Activated CD4-positive, alpha-beta T cell treated with anti-CD3 and anti-CD28 coated beads, Interleukin-2, amount 10 ng/mL, durations not matched to agents 24 days and 14 days (primary cell): Measurements from ENCODE around the gene SPDYE4. TPM values are rescaled to one million over a fixed set of nuclear protein-coding genes. Genes with fewer than 3 reads are reported as not detected.

Experiments used
- DNase-seq: peaks from one replicate; pipeline ENCODE4 v3.0.0; 2022
- H3K27ac Mint-ChIP-seq: one replicate; pipeline ENCODE4 v1.8.0; 2022; ENCODE audit warnings: mild to moderate bottlenecking, mixed read lengths
- H3K27me3 Mint-ChIP-seq: one replicate; pipeline ENCODE4 v1.8.0; 2022; ENCODE audit warnings: mixed read lengths
- H3K36me3 Mint-ChIP-seq: one replicate; pipeline ENCODE4 v1.8.0; 2022; ENCODE audit warnings: low read depth, mild to moderate bottlenecking, mixed read lengths
- H3K4me1 Mint-ChIP-seq: one replicate; pipeline ENCODE4 v1.8.0; 2021; ENCODE audit warnings: mixed read lengths
- H3K4me3 Mint-ChIP-seq: one replicate; pipeline ENCODE4 v1.8.0; 2022; ENCODE audit warnings: mild to moderate bottlenecking, moderate library complexity, mixed read lengths
- H3K9me3 Mint-ChIP-seq: one replicate; pipeline ENCODE4 v1.8.0; 2021; ENCODE audit warnings: mixed read lengths
- intact Hi-C: fragments of 100-400 bp; cut with micrococcal nuclease; formaldehyde crosslinking; loops from one replicate; pipeline ENCODE4 v1.15.1; 2023
- total RNA-seq: library from RNA; stranded (reverse); gene quantifications from 2 replicates; pipeline ENCODE4 v1.2.3, GENCODE V29; 2022

Gene SPDYE4
- total RNA-seq, 1 donor from 2014 or later: not detected

DNA sequence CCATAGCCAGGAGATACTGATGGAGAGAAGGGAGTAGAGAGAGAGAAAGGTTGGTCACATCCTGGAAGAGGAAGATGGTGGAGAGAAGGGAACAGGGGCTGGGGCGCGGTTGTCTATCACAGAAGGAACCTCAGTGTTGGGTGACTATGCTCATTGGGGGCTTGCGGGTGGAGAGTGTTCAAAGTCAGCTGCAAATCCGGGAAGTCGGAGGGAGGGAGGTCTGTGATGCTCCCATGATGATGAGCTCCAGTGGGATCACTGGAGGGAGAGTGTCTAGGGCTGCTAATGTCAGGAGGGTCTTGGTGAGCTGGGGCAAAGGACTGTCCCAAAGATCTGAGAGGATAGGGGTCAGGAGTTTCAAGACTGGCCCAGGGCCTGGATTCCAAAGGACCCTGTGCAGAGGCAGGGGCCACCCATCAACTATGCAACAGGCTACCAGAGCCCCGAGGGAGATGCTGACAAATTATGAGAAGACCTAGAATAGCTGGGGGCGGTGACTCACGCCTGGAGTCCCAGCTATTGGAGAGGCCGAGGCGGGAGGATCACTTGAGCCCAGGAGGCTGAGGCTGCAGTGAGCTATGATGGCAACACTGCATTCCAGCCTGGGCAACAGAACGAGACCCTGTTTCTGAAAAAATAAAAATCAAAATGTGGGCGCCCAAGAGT is 2.6 kb downstream of the SPDYE4 start:
- no peaks in the 10 kb centered on the region for H3K4me1 Mint-ChIP-seq
- intact Hi-C loops: no loop called here
- H3K27me3 Mint-ChIP-seq: peaks cover 11% of the 10 kb centered on the region

DNA sequence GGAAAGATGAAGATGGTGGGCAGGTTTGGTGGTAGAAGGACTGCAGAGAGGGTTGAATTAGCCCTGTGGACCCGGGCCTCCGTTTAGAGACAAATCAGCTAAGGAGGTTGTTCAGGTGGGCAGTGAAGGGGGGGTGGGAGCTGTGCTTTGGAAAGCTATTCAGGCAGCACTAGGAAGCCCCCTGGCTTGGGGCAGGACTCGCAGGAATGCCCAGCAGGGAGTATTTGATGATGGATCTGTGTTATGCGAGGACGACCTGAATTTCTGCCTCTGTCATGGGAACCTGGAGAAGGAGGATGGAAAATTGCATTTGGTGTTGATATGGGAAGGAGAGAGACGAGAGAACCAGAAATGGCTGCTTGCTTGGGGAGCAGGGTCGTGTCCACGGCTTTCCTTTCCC is 3.5 kb downstream of the SPDYE4 start:
- Mint-ChIP-seq H3K27me3 (peaks cover 11% of the 10 kb centered on the region), H3K4me3 (no peak overlapping the region), H3K4me1 (no peaks in the 10 kb centered on the region), H3K27ac (no peak overlapping the region), H3K9me3 (no peaks in the 10 kb centered on the region), H3K36me3 (no peaks in the 10 kb centered on the region)
- intact Hi-C loops: loop anchor here (5.0 kb wide), 1 partner anchor 242 kb away; no protein-coding TSS in a partner anchor
- DNase-seq: no peak

More for the DNA sequence above, 2.6 kb downstream of the SPDYE4 start:
- H3K36me3 Mint-ChIP-seq: no peaks in the 10 kb centered on the region
- no peaks in the 10 kb centered on the region for H3K9me3 Mint-ChIP-seq
- H3K27ac Mint-ChIP-seq: no peak overlapping the region
- H3K4me3 Mint-ChIP-seq: no peak overlapping the region
- no peak for DNase-seq

DNA sequence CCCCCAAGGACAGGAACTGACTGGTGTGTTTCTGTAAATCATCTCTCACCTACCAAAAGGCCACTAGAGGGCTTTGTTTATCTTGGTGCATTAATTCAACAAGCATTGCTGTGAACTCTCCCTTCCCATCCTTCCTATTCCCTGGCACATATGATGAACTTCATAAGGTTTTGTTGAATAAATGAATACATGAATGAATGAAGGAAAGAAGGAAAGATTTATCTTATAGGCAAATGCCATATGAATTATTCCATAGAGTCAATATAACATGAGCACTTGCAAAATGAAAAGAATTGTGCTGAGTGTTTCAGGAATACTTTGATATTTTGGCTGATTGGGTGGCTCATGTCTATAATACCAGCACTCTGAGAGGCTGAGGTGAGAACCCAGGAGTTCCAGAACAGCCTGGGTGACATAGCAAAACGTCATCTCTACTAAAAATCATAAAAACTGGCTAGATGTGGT is 4.3 kb downstream of the SPDYE4 start:
- no peak for DNase-seq
- Mint-ChIP-seq H3K4me1 (no peaks in the 10 kb centered on the region), H3K9me3 (no peaks in the 10 kb centered on the region), H3K27me3 (peaks cover 10% of the 10 kb centered on the region), H3K36me3 (no peaks in the 10 kb centered on the region), H3K4me3 (no peak overlapping the region), H3K27ac (no peak overlapping the region)
- intact Hi-C loops: loop anchor here (5.0 kb wide), 1 partner anchor 243 kb away; no protein-coding TSS in a partner anchor

DNA sequence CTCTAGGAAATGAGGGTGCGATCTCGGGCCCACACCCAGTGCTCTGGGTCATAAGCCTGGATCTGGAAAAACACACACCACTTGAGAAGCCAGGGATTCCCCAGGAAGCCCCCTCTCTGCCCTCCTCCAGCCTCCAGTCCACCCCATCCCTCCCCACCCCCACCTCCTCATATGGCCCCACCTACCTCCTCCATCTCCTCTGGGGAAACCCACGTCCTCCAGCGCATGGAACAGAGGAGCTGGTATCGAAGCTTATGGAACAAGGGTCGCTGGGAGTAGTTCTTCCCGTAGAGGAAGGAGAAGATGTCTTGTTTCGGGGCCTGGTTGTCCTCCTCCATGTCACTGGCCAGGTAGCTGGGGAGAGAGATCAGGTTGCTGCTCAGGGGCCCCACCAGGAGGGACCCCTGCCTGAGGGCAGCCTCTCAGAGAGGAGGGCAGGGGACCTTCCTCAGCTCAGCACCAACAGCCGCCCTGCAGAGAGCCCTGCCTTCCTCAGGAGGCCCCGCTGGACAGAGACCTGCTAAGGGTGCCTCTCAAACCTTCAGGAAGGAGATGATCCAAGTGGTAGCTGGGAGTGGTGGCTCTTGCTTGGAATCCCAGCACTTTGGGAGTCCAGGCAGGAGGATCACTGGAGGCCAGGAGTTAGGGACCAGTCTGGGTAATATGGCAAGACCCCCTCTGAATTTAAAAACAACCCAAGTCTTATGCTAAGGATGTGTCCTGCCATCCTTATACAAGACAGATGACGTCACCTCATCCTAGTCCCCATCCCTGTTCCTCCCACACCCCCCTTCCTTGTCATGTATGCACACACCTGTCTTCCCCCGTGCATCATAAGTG is 5.0 kb downstream of the SPDYE4 start:
- Mint-ChIP-seq H3K9me3 (no peaks in the 10 kb centered on the region), H3K27ac (no peak overlapping the region), H3K27me3 (peaks cover 14% of the 10 kb centered on the region), H3K4me1 (no peaks in the 10 kb centered on the region), H3K36me3 (no peaks in the 10 kb centered on the region), H3K4me3 (no peak overlapping the region)
- intact Hi-C loops: loop anchor here (5.0 kb wide), 1 partner anchor 244 kb away; no protein-coding TSS in a partner anchor
- no peak for DNase-seq

DNA sequence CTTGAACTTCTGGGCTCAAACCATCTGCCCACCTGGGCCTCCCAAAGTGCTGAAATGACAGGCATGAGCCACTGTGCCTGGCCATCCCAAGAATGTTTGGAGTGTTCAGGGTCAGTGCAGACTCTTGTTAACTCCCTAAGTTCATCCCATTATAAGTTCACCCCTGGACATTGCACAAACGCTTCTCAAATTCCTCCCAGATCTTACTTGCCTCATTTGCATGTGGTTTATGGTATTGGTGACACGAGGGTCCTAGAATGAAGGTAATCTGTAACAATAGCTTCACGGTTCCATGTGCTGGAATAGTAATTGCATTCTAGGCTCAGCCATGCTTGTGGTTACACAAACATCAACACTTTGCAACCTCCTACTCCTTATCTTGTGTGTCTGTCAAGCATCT is 8.7 kb downstream of the SPDYE4 start:
- H3K36me3 Mint-ChIP-seq: no peaks in the 10 kb centered on the region
- no peaks in the 10 kb centered on the region for H3K9me3 Mint-ChIP-seq
- no peak overlapping the region for H3K4me3 Mint-ChIP-seq
- H3K27ac Mint-ChIP-seq: no peak overlapping the region
- DNase-seq: no peak
- peaks cover 21% of the 10 kb centered on the region for H3K27me3 Mint-ChIP-seq
- peaks cover 5% of the 10 kb centered on the region for H3K4me1 Mint-ChIP-seq
- intact Hi-C loops: loop anchor here (5.0 to 10.0 kb wide), 3 partner anchors 145 to 248 kb away; no protein-coding TSS in a partner anchor

GRCh38 chr17:8747742-8748141 is 10.6 kb downstream of the SPDYE4 start:
- peaks cover 19% of the 10 kb centered on the region for H3K27me3 Mint-ChIP-seq
- intact Hi-C loops: loop anchor here (5.0 to 10.0 kb wide), 2 partner anchors 147 to 175 kb away; no protein-coding TSS in a partner anchor
- no peak overlapping the region for H3K4me3 Mint-ChIP-seq
- no peaks in the 10 kb centered on the region for H3K9me3 Mint-ChIP-seq
- H3K27ac Mint-ChIP-seq: no peak overlapping the region
- no peak for DNase-seq
- H3K4me1 Mint-ChIP-seq: peaks cover 7% of the 10 kb centered on the region
- no peaks in the 10 kb centered on the region for H3K36me3 Mint-ChIP-seq

GRCh38 chr17:8746501-8747236 is 11.7 kb downstream of the SPDYE4 start:
- no peak for DNase-seq
- Mint-ChIP-seq H3K27ac (peak overlapping the region; percentile 64), H3K9me3 (no peaks in the 10 kb centered on the region), H3K36me3 (no peaks in the 10 kb centered on the region), H3K4me1 (peaks cover 7% of the 10 kb centered on the region), H3K4me3 (peak overlapping the region; percentile 87), H3K27me3 (peaks cover 17% of the 10 kb centered on the region)
- intact Hi-C loops: loop anchor here (1.0 to 10.0 kb wide), 3 partner anchors 148 to 336 kb away; no protein-coding TSS in a partner anchor

GRCh38 chr17:8745586-8746500 is 12.5 kb downstream of the SPDYE4 start:
- Mint-ChIP-seq H3K4me1 (peaks cover 9% of the 10 kb centered on the region), H3K9me3 (no peaks in the 10 kb centered on the region), H3K4me3 (peak overlapping the region; percentile 87), H3K27me3 (peaks cover 17% of the 10 kb centered on the region), H3K27ac (peak overlapping the region; percentile 80), H3K36me3 (no peaks in the 10 kb centered on the region)
- intact Hi-C loops: loop anchor here (1.0 to 10.0 kb wide), 4 partner anchors 149 to 363 kb away; partner anchors contain the start of gene RPL26
- peak; percentile 93 for DNase-seq

DNA sequence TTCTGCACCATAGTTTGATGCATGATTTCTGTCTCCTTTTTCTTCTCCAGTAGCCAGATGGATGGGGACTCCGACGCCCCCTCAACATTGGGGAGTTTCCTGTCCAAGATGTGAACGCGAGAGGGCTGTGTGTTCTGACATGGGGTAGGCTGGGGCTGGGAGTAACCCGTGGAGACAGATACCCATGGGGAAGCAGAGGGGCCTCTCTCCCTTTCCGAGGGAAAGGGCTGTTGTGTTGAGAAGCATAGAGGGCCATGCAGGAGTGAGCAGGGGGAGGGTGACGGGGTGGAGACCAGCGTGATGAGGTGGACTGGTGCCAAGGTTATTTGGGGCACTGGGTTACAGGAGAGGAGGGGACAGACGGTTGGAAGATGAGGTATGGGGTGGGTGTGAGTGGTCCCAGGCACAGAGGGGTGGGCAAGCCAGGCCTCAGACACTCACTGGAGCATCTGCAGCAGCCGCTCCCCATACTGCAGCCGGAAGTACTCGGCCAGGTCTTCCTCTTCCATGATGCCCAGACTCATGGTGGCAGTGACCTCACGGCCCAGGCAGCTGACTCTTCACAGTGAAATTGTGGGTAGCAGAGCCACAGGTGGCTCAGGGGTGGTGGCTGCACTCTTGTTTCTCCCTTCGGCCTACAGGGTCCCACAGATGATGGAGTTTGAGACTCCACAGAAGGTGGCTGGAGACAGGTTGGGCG is 14.1 kb downstream of the SPDYE4 start:
- peaks cover 13% of the 10 kb centered on the region for H3K4me1 Mint-ChIP-seq
- no peaks in the 10 kb centered on the region for H3K9me3 Mint-ChIP-seq
- H3K27ac Mint-ChIP-seq: peak overlapping the region; percentile 71
- peak overlapping the region; percentile 87 for H3K4me3 Mint-ChIP-seq
- H3K27me3 Mint-ChIP-seq: peaks cover 16% of the 10 kb centered on the region
- no peak for DNase-seq
- intact Hi-C loops: loop anchor here (10.0 kb wide), 1 partner anchor 151 kb away; no protein-coding TSS in a partner anchor
- no peaks in the 10 kb centered on the region for H3K36me3 Mint-ChIP-seq

DNA sequence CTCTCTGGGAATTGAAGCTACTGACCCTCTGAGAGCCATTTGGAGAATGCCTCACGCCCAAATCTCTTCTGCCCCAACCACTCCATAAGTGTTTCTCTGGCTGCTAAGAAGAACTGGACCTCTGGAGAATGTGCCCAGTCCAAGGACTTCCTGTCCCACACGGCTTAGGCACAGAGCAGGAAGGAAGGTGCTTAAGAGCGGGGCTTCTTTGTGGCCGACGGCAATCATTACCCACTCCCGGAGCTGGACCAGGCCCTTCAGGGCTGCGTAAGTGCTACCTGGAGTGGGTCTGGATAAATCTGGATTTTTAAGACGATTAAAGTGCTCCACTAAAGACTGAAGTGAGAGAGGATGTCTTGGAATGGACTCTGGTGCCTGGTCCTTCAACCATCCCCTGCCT is 15.5 kb downstream of the SPDYE4 start:
- no peak for DNase-seq
- Mint-ChIP-seq H3K27me3 (peaks cover 15% of the 10 kb centered on the region), H3K4me3 (no peak overlapping the region), H3K36me3 (no peaks in the 10 kb centered on the region), H3K9me3 (no peaks in the 10 kb centered on the region), H3K27ac (no peak overlapping the region), H3K4me1 (peaks cover 13% of the 10 kb centered on the region)
- intact Hi-C loops: loop anchor here (10.0 kb wide), 1 partner anchor 152 kb away; no protein-coding TSS in a partner anchor

DNA sequence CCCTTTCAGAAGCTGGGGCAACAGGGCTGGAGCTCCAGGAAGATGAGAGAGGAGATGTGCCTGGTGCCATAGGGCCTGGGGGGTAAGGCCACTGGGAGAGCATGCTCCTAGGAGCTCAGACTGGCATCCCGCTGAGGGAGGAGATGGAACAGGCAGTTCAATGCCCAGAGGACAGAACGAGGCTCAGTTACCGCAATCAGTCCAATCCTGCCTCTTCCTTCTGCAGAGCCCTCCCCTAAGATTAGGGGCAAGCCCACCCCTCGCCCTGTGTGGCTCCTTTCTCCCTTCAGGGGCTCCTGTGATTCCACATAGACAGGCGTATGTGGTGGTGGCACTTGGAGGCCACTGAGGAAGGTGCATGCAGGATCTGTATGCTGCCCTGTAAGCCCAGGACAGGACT is 16.1 kb downstream of the SPDYE4 start:
- intact Hi-C loops: loop anchor here (10.0 kb wide), 1 partner anchor 153 kb away; no protein-coding TSS in a partner anchor
- Mint-ChIP-seq H3K27ac (no peak overlapping the region), H3K9me3 (no peaks in the 10 kb centered on the region), H3K36me3 (no peaks in the 10 kb centered on the region), H3K4me1 (peaks cover 13% of the 10 kb centered on the region), H3K27me3 (peaks cover 11% of the 10 kb centered on the region), H3K4me3 (no peak overlapping the region)
- no peak for DNase-seq

- H3K9me3 Mint-ChIP-seq: no peaks in the 10 kb centered on the region
- intact Hi-C loops: loop anchor here (10.0 kb wide), 1 partner anchor 153 kb away; no protein-coding TSS in a partner anchor
- peaks cover 7% of the 10 kb centered on the region for H3K27me3 Mint-ChIP-seq
- H3K4me3 Mint-ChIP-seq: no peak overlapping the region
- DNase-seq: no peak
- no peak overlapping the region for H3K27ac Mint-ChIP-seq
- H3K36me3 Mint-ChIP-seq: no peaks in the 10 kb centered on the region
- H3K4me1 Mint-ChIP-seq: peaks cover 13% of the 10 kb centered on the region
Measured at GRCh38 chr17:8741771-8742170, 16.6 kb downstream of the SPDYE4 start.
